H9 (cell line): ENCODE measurements around the gene EIF1AD. TPM values are rescaled to one million over a fixed set of nuclear protein-coding genes. Genes with fewer than 3 reads are reported as not detected.

Experiments used
- DNase-seq: peaks from one replicate; pipeline ENCODE4 v3.0.0-alpha.2; 2017
- H2AFZ ChIP-seq: one replicate; pipeline ENCODE4 v1.6.1; 2013; ENCODE audit warnings: mild to moderate bottlenecking, low read length, control low read depth, moderate library complexity
- H2AK5ac ChIP-seq: 2 replicates; pipeline ENCODE4 v1.6.1; 2013; ENCODE audit warnings: low read length, control low read depth, mixed read lengths; ENCODE audit not compliant: insufficient read length
- H2BK120ac ChIP-seq: one replicate; pipeline ENCODE4 v1.6.1; 2013; ENCODE audit warnings: low read depth, mild to moderate bottlenecking, low read length, control low read depth, inconsistent platforms; ENCODE audit not compliant: poor library complexity, severe bottlenecking
- H2BK12ac ChIP-seq: 2 replicates; pipeline ENCODE4 v1.6.1; 2013; ENCODE audit warnings: low read length, control low read depth, mixed read lengths, low read depth; ENCODE audit not compliant: insufficient read length
- H2BK15ac ChIP-seq: 2 replicates; pipeline ENCODE4 v1.6.1; 2013; ENCODE audit warnings: low read depth, low read length, control low read depth
- H2BK20ac ChIP-seq: one replicate; pipeline ENCODE4 v1.6.1; 2013; ENCODE audit warnings: low read depth, mild to moderate bottlenecking, low read length, control low read depth, inconsistent platforms; ENCODE audit not compliant: poor library complexity, severe bottlenecking
- H2BK5ac ChIP-seq: 2 replicates; pipeline ENCODE4 v1.6.1; 2013; ENCODE audit warnings: low read length, control low read depth, mixed read lengths; ENCODE audit not compliant: insufficient read length
- H3K14ac ChIP-seq: 2 replicates; pipeline ENCODE4 v1.6.1; 2013; ENCODE audit warnings: low read length, control low read depth; ENCODE audit not compliant: insufficient read depth
- H3K18ac ChIP-seq: 2 replicates; pipeline ENCODE4 v1.6.1; 2013; ENCODE audit warnings: low read depth, mild to moderate bottlenecking, mixed read lengths, low read length, control low read depth; ENCODE audit not compliant: insufficient read length
- H3K23ac ChIP-seq: 2 replicates; pipeline ENCODE4 v1.6.1; 2013; ENCODE audit warnings: low read length, control low read depth, mixed read lengths, low read depth; ENCODE audit not compliant: insufficient read length
- H3K23me2 ChIP-seq: 2 replicates; pipeline ENCODE4 v1.6.1; 2013; ENCODE audit warnings: low read depth, mild to moderate bottlenecking, mixed read lengths, low read length, control low read depth; ENCODE audit not compliant: insufficient read length, poor library complexity, severe bottlenecking
- H3K27ac ChIP-seq: 2 replicates; pipeline ENCODE4 v1.5.1; 2013; ENCODE audit warnings: low read length, control low read depth, mixed read lengths, low read depth; ENCODE audit not compliant: insufficient read length
- H3K27me3 ChIP-seq: 2 replicates; pipeline ENCODE4 v1.6.1; 2013; ENCODE audit warnings: low read length, control low read depth, inconsistent platforms; ENCODE audit not compliant: insufficient read depth
- H3K4ac ChIP-seq: 2 replicates; pipeline ENCODE4 v1.6.1; 2013; ENCODE audit warnings: low read depth, mild to moderate bottlenecking, control low read depth, inconsistent platforms, low read length, moderate library complexity
- H3K4me1 ChIP-seq: 2 replicates; pipeline ENCODE4 v1.6.1; 2013; ENCODE audit warnings: low read length, control low read depth, inconsistent platforms; ENCODE audit not compliant: insufficient read depth
- H3K4me2 ChIP-seq: 2 replicates; pipeline ENCODE4 v1.6.1; 2013; ENCODE audit warnings: low read length, control low read depth, mixed read lengths; ENCODE audit not compliant: insufficient read length, insufficient read depth
- H3K56ac ChIP-seq: 2 replicates; pipeline ENCODE4 v1.6.1; 2013; ENCODE audit warnings: low read depth, mild to moderate bottlenecking, mixed read lengths, low read length, control low read depth; ENCODE audit not compliant: insufficient read length
- H3K79me1 ChIP-seq: 2 replicates; pipeline ENCODE4 v1.6.1; 2013; ENCODE audit warnings: low read depth, mild to moderate bottlenecking, moderate library complexity, low read length, control low read depth, inconsistent platforms; ENCODE audit not compliant: insufficient read depth, poor library complexity, severe bottlenecking
- H3K79me2 ChIP-seq: 2 replicates; pipeline ENCODE4 v1.6.1; 2013; ENCODE audit warnings: low read length, control low read depth, inconsistent platforms; ENCODE audit not compliant: insufficient read depth
- H3K9ac ChIP-seq: 2 replicates; pipeline ENCODE4 v1.6.1; 2013; ENCODE audit warnings: low read length, control low read depth, mixed read lengths; ENCODE audit not compliant: insufficient read length; ENCODE audit errors: extremely low read depth
- H3K9me3 ChIP-seq: one replicate; pipeline ENCODE4 v1.6.1; 2013; ENCODE audit warnings: low read depth, low read length, inconsistent platforms; ENCODE audit not compliant: control insufficient read depth
- H3T11ph ChIP-seq: one replicate; pipeline ENCODE4 v1.6.1; 2013; ENCODE audit warnings: mild to moderate bottlenecking, low read length, control low read depth, inconsistent platforms
- H4K20me1 ChIP-seq: one replicate; pipeline ENCODE4 v1.6.1; 2013; ENCODE audit not compliant: control insufficient read depth, insufficient read length, insufficient read depth
- H4K5ac ChIP-seq: 2 replicates; pipeline ENCODE4 v1.6.1; 2013; ENCODE audit warnings: low read depth, mild to moderate bottlenecking, mixed read lengths, low read length, control low read depth; ENCODE audit not compliant: insufficient read length
- H4K8ac ChIP-seq: replicated peaks from 2 replicates; pipeline ENCODE4 v1.6.1; 2013; ENCODE audit warnings: low read length, control low read depth, mixed read lengths, low read depth; ENCODE audit not compliant: insufficient read length
- H4K91ac ChIP-seq: 2 replicates; pipeline ENCODE4 v1.6.1; 2013; ENCODE audit warnings: low read depth, mild to moderate bottlenecking, moderate library complexity, mixed read lengths, low read length, control low read depth; ENCODE audit not compliant: insufficient read length
- H3K27ac Mint-ChIP-seq, 3 experiments: 2 replicates in 2 of 3; 3 replicates in 1 of 3; pipeline ENCODE4 v1.8.0; 2020 to 2021; ENCODE audit warnings: mixed read lengths in 3 of 3, mild to moderate bottlenecking in 1 of 3, moderate library complexity in 1 of 3
- H3K27me3 Mint-ChIP-seq: 2 replicates; pipeline ENCODE4 v1.8.0; 2021; ENCODE audit warnings: low read depth, mild to moderate bottlenecking, moderate library complexity, mixed read lengths
- H3K36me3 Mint-ChIP-seq, 3 experiments: 2 replicates in 2 of 3; 3 replicates in 1 of 3; pipeline ENCODE4 v1.8.0; 2020 to 2021; ENCODE audit warnings: low read depth in 3 of 3, mixed read lengths in 3 of 3; ENCODE audit not compliant: insufficient read depth in 1 of 3
- H3K4me1 Mint-ChIP-seq, 2 experiments: 2 replicates each; pipeline ENCODE4 v1.8.0; 2020; ENCODE audit warnings: mixed read lengths in 2 of 2
- H3K4me3 Mint-ChIP-seq, 2 experiments: 2 replicates in 1 of 2; 3 replicates in 1 of 2; pipeline ENCODE4 v1.8.0; 2020 to 2021; ENCODE audit warnings: mild to moderate bottlenecking in 2 of 2, mixed read lengths in 2 of 2, moderate library complexity in 1 of 2
- H3K9me3 Mint-ChIP-seq, 2 experiments: 2 replicates in 1 of 2; 3 replicates in 1 of 2; pipeline ENCODE4 v1.8.0; 2020; ENCODE audit warnings: mild to moderate bottlenecking in 2 of 2, mixed read lengths in 2 of 2, moderate library complexity in 1 of 2
- WGBS: extraction: QIAGEN DNeasy Blood & Tissue Kit; methylation state at CpG from one replicate; pipeline ENCODE4 v1.1.7; 2013; ENCODE audit warnings: missing lambda C conversion rate, low lambda C conversion rate, mixed read lengths; ENCODE audit not compliant: insufficient read length; ENCODE audit errors: extremely low coverage; 5-methylcytosine and 5-hydroxymethylcytosine counted together
- total RNA-seq: library from RNA; stranded (reverse); gene quantifications from 2 replicates; pipeline ENCODE4 v1.2.1, GENCODE V29; 2021
- TF ChIP-seq, protein P1 (sequence below): fragments of 200-600 bp; sonication (generic); conservative IDR thresholded peaks from 3 replicates; pipeline ENCODE4 v1.8.0; 2021; ENCODE audit warnings: antibody characterized with exemption, mild to moderate bottlenecking

EIF1AD gene
- total RNA-seq, 1 experiment from 2014 or later, result 46.7 TPM

- H3K27ac ChIP-seq, result no peak overlapping the region
- H3K27ac Mint-ChIP-seq, result no peak overlapping the region
- H3K9me3 ChIP-seq, result peaks cover 8% of the 10 kb centered on the region
- H2BK12ac ChIP-seq, result no peak overlapping the region
- H3K4me1 Mint-ChIP-seq, result no peaks in the 10 kb centered on the region
- no peak overlapping the region for H2AFZ ChIP-seq
- DNase-seq, result no peak
- no peak overlapping the region for H2BK5ac ChIP-seq
- H3K23me2 ChIP-seq, result no peaks in the 10 kb centered on the region
- no peak overlapping the region for H3K14ac ChIP-seq
- H3K36me3 Mint-ChIP-seq, result peaks cover 1 to 6% (median 3%) of the 10 kb centered on the region in 3 experiments; a peak in 5 of 7 replicates
- H2BK120ac ChIP-seq, result no peak overlapping the region
- H4K91ac ChIP-seq, result no peak overlapping the region
- no peak overlapping the region for H3K9ac ChIP-seq
- H4K20me1 ChIP-seq, result no peaks in the 10 kb centered on the region
- H3K4me3 Mint-ChIP-seq, result no peak overlapping the region
- H4K5ac ChIP-seq, result no peak overlapping the region
- no peak overlapping the region for H3K4me2 ChIP-seq
- H3K27me3 ChIP-seq, result no peaks in the 10 kb centered on the region
- H3K9me3 Mint-ChIP-seq, result peaks cover 18 to 23% of the 10 kb centered on the region in 2 experiments
- peaks cover 21% of the 10 kb centered on the region for H3K27me3 Mint-ChIP-seq
- no peaks in the 10 kb centered on the region for H3K79me2 ChIP-seq
- no peaks in the 10 kb centered on the region for H3K4me1 ChIP-seq
- no peak overlapping the region for H2AK5ac ChIP-seq
- H2BK15ac ChIP-seq, result no peak overlapping the region; the same call in 1 of the 2 replicates
- H3K4ac ChIP-seq, result no peak overlapping the region
- TF ChIP-seq, protein P1, sequence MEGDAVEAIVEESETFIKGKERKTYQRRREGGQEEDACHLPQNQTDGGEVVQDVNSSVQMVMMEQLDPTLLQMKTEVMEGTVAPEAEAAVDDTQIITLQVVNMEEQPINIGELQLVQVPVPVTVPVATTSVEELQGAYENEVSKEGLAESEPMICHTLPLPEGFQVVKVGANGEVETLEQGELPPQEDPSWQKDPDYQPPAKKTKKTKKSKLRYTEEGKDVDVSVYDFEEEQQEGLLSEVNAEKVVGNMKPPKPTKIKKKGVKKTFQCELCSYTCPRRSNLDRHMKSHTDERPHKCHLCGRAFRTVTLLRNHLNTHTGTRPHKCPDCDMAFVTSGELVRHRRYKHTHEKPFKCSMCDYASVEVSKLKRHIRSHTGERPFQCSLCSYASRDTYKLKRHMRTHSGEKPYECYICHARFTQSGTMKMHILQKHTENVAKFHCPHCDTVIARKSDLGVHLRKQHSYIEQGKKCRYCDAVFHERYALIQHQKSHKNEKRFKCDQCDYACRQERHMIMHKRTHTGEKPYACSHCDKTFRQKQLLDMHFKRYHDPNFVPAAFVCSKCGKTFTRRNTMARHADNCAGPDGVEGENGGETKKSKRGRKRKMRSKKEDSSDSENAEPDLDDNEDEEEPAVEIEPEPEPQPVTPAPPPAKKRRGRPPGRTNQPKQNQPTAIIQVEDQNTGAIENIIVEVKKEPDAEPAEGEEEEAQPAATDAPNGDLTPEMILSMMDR, result no peak
- no peak overlapping the region for H2BK20ac ChIP-seq
- no peak overlapping the region for H3K56ac ChIP-seq
- H4K8ac ChIP-seq, result no peak overlapping the region
- no peak overlapping the region for H3T11ph ChIP-seq
- H3K79me1 ChIP-seq, result no peaks in the 10 kb centered on the region
- no CpG with 5 or more reads among the region's 5 CpGs for WGBS
- no peak overlapping the region for H3K18ac ChIP-seq
- H3K23ac ChIP-seq, result no peak overlapping the region
These were observed 34.4 kb upstream of the EIF1AD start for GRCh38 chr11:66036334-66036710.
